MM.1S (cell line): ENCODE measurements around the gene LIG1.

Experiments used
- DNase-seq: peaks from one replicate; pipeline ENCODE4 v3.0.0-alpha.2; 2015
- H2AFZ ChIP-seq: fragments of 300-600 bp; sonication (generic); 2 replicates; pipeline ENCODE4 v1.6.0; 2016; ENCODE audit warnings: antibody characterized with exemption, low read length
- H3F3A ChIP-seq: fragments of 300-600 bp; sonication (generic); 2 replicates; pipeline ENCODE4 v1.6.1; 2016; ENCODE audit warnings: mild to moderate bottlenecking, antibody characterized with exemption, low read length, moderate library complexity, mixed read lengths; ENCODE audit not compliant: insufficient read depth
- H3K27ac ChIP-seq: fragments of 300-600 bp; sonication (generic); 2 replicates; pipeline ENCODE4 v1.5.1; 2016; ENCODE audit warnings: mild to moderate bottlenecking, low read length
- H3K27me3 ChIP-seq: fragments of 300-600 bp; sonication (generic); replicated peaks from 2 replicates; pipeline ENCODE4 v1.6.0; 2016; ENCODE audit warnings: low read length; ENCODE audit not compliant: insufficient read depth
- H3K36me3 ChIP-seq: fragments of 300-600 bp; sonication (generic); replicated peaks from 2 replicates; pipeline ENCODE4 v1.6.1; 2016; ENCODE audit warnings: mild to moderate bottlenecking, low read length, mixed read lengths; ENCODE audit not compliant: insufficient read depth
- H3K4me1 ChIP-seq: fragments of 300-600 bp; sonication (generic); 2 replicates; pipeline ENCODE4 v1.6.1; 2016; ENCODE audit warnings: low read length, mixed read lengths
- H3K4me2 ChIP-seq: fragments of 300-600 bp; sonication (generic); 2 replicates; pipeline ENCODE4 v1.6.0; 2016; ENCODE audit warnings: low read depth, low read length
- H3K4me3 ChIP-seq: fragments of 300-600 bp; sonication (generic); 2 replicates; pipeline ENCODE4 v1.5.1; 2016; ENCODE audit warnings: low read length, mixed read lengths
- H3K79me2 ChIP-seq: fragments of 300-600 bp; sonication (generic); 2 replicates; pipeline ENCODE4 v1.6.1; 2016; ENCODE audit warnings: mixed run types, low read length, mixed read lengths
- H3K9ac ChIP-seq: fragments of 300-600 bp; sonication (generic); 2 replicates; pipeline ENCODE4 v1.6.1; 2016; ENCODE audit warnings: low read length, mixed read lengths
- H3K9me2 ChIP-seq: fragments of 300-600 bp; sonication (generic); replicated peaks from 2 replicates; pipeline ENCODE4 v1.6.1; 2016; ENCODE audit warnings: mild to moderate bottlenecking, low read length, mixed read lengths; ENCODE audit not compliant: insufficient read depth
- H3K9me3 ChIP-seq: fragments of 300-600 bp; sonication (generic); replicated peaks from 2 replicates; pipeline ENCODE4 v1.6.1; 2016; ENCODE audit warnings: mild to moderate bottlenecking, low read length, mixed read lengths; ENCODE audit not compliant: insufficient read depth
- H4K20me1 ChIP-seq: fragments of 300-600 bp; sonication (generic); 2 replicates; pipeline ENCODE4 v1.6.1; 2016; ENCODE audit warnings: mild to moderate bottlenecking, low read length, moderate library complexity, mixed read lengths; ENCODE audit not compliant: insufficient read depth
- EZH2 ChIP-seq: fragments of 300-600 bp; sonication (generic); optimal IDR thresholded peaks from 2 replicates; pipeline ENCODE3; 2017; ENCODE audit warnings: low read depth, mild to moderate bottlenecking, antibody characterized with exemption, low read length, mixed read lengths
- EZH2phosphoT487 ChIP-seq: fragments of 300-600 bp; sonication (generic); IDR thresholded peaks from 2 replicates; pipeline ENCODE4 v1.6.1; 2018; ENCODE audit warnings: antibody characterized with exemption, low read length
- TF ChIP-seq, protein P1 (sequence below): fragments of 300-600 bp; sonication (generic); IDR thresholded peaks from 2 replicates; pipeline ENCODE4 v1.5.1; 2016; ENCODE audit warnings: antibody characterized with exemption, low read length, mixed read lengths

LIG1 gene

DNA sequence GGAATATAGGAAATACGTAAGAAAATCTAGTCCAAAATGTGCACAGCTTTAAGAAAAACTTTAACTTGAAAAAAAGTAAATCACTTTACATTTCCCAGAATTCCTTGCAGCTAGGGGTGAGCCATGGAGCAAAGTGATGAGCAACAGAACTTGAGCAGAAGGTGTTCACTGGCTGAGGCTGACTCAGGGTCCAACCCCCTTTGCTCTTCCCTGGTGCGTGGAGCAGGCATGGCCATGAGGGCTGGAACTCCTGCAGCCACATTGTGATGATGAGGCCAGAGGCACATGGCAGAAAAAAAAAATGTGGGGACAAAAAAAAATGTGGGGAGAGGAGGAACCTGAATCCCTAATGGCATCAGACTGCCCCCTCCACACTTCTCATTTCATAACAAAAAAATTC lies 49.6 kb downstream of the LIG1 start:
- peaks cover 11% of the 10 kb centered on the region; the same call in 1 of the 2 replicates for H3F3A ChIP-seq
- no peak overlapping the region for H3K27ac ChIP-seq
- peaks cover 26% of the 10 kb centered on the region for H3K4me1 ChIP-seq
- no peaks in the 10 kb centered on the region for H3K27me3 ChIP-seq
- no peak overlapping the region for H3K4me2 ChIP-seq
- H2AFZ ChIP-seq: no peak overlapping the region
- H4K20me1 ChIP-seq: no peaks in the 10 kb centered on the region
- DNase-seq: no peak
- TF ChIP-seq, protein P1, sequence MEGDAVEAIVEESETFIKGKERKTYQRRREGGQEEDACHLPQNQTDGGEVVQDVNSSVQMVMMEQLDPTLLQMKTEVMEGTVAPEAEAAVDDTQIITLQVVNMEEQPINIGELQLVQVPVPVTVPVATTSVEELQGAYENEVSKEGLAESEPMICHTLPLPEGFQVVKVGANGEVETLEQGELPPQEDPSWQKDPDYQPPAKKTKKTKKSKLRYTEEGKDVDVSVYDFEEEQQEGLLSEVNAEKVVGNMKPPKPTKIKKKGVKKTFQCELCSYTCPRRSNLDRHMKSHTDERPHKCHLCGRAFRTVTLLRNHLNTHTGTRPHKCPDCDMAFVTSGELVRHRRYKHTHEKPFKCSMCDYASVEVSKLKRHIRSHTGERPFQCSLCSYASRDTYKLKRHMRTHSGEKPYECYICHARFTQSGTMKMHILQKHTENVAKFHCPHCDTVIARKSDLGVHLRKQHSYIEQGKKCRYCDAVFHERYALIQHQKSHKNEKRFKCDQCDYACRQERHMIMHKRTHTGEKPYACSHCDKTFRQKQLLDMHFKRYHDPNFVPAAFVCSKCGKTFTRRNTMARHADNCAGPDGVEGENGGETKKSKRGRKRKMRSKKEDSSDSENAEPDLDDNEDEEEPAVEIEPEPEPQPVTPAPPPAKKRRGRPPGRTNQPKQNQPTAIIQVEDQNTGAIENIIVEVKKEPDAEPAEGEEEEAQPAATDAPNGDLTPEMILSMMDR: no peak
- TF ChIP-seq EZH2: no peak
- TF ChIP-seq EZH2phosphoT487: no peak
- no peaks in the 10 kb centered on the region for H3K9me3 ChIP-seq
- no peak overlapping the region for H3K4me3 ChIP-seq
- no peaks in the 10 kb centered on the region for H3K9me2 ChIP-seq
- no peaks in the 10 kb centered on the region for H3K79me2 ChIP-seq
- H3K9ac ChIP-seq: no peak overlapping the region
- H3K36me3 ChIP-seq: peaks cover 4% of the 10 kb centered on the region

DNA sequence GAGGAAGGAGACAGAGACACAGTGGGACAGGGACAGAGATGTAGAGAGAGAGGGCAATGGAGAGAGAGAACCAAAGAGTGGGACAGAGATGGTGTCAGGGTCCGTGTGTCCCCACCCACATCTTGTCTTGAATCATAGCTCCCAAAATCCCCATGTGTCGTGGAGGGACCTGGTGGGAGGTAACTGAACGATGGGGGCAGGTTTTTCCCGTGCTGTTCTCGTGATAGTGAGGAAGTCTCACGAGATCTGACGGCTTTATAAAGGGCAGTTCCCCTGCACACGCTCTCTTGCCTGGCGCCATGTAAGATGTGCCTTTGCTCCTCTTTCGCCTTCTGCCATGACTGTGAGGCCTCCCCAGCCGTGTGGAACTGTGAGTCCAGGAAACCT lies 52.0 kb downstream of the LIG1 start:
- Histone ChIP-seq H3K9me2 (no peaks in the 10 kb centered on the region), H3K36me3 (peaks cover 4% of the 10 kb centered on the region; the same call in 1 of the 2 replicates), H3K4me1 (peaks cover 24% of the 10 kb centered on the region), H2AFZ (no peak overlapping the region), H3K4me3 (no peak overlapping the region), H4K20me1 (no peaks in the 10 kb centered on the region), H3K27me3 (no peaks in the 10 kb centered on the region), H3K9me3 (no peaks in the 10 kb centered on the region), H3K27ac (peak overlapping the region; percentile 8; the same call in 1 of the 2 replicates), H3K79me2 (no peaks in the 10 kb centered on the region), H3F3A (peaks cover 11% of the 10 kb centered on the region; the same call in 1 of the 2 replicates), H3K4me2 (no peak overlapping the region), H3K9ac (no peak overlapping the region)
- TF ChIP-seq EZH2 (no peak), EZH2phosphoT487 (no peak)
- TF ChIP-seq, protein P1: no peak
- no peak for DNase-seq

DNA sequence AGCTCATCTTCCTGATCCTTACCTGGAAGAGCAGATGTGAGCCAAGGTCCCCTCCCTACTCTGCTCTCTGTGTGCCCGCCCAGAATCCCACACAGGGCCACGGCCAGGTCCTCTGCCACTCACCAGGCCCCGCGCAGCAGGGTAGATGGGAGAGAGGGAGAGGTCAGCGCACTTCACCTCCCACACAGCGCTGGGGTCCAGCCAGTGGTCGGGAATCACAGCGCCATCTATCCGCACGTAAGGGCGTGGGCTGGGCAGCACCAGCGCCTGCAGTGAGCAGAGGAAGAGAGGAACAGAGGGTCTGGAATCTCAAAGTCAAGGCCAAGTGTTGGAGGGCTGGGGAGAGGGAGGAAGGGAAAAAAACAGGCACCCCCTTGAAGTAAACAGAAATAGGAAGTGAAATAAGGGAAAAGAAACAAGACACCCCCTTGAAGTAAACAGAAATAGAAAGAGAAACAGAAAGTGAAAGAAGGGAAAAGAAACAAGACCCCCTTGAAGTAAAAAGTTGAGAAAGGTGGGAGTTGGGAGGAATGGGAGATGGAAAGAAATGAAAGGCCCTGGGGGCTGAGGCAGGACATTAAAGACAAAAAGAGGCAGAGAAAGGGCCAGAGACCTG lies 52.5 kb downstream of the LIG1 start:
- no peak overlapping the region for H2AFZ ChIP-seq
- peaks cover 4% of the 10 kb centered on the region; the same call in 1 of the 2 replicates for H3K36me3 ChIP-seq
- TF ChIP-seq EZH2 (no peak), EZH2phosphoT487 (no peak)
- TF ChIP-seq, protein P1: no peak

More for the DNA sequence above, 52.5 kb downstream of the LIG1 start:
- no peak overlapping the region for H3K4me3 ChIP-seq
- DNase-seq: no peak
- H3K9me2 ChIP-seq: no peaks in the 10 kb centered on the region
- no peak overlapping the region for H3K4me2 ChIP-seq
- H3K27ac ChIP-seq: peak overlapping the region; percentile 8; the same call in 1 of the 2 replicates
- no peak overlapping the region for H3K9ac ChIP-seq
- H4K20me1 ChIP-seq: no peaks in the 10 kb centered on the region
- H3K9me3 ChIP-seq: no peaks in the 10 kb centered on the region
- H3K4me1 ChIP-seq: peaks cover 19% of the 10 kb centered on the region
- H3F3A ChIP-seq: peaks cover 9% of the 10 kb centered on the region; the same call in 1 of the 2 replicates
- no peaks in the 10 kb centered on the region for H3K79me2 ChIP-seq
- H3K27me3 ChIP-seq: no peaks in the 10 kb centered on the region
